ENCODE measurements around the gene LHX1. TPM values are rescaled to one million over a fixed set of nuclear protein-coding genes. Genes with fewer than 3 reads are reported as not detected.

The LHX1 gene
- total RNA-seq, 1 donor from 2014 or later = not detected

DNA sequence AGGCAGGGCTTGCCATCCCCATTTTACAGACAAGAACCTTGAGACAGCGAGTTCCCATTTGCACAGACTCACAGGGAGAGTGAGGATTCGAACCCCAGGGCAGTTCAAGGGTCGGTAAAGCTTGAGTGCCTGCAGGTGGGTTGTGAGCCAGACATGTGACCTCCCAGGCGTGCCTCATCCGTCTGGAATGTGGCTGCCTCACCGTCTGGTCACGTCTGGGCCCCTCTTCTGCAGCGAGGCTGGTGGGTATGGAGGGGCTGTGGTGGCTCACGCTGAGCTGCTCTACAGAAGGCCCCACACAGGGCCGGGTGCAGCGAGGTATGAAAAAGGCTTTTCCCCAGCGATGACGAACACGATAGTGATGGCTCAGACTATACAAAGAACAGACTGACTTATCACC is 35.8 kb upstream of the LHX1 start:
- Histone ChIP-seq H3K27ac (no peak overlapping the region), H3K4me1 (no peaks in the 10 kb centered on the region), H3K27me3 (peaks cover 2% of the 10 kb centered on the region), H3K4me3 (no peak overlapping the region), H3K36me3 (no peaks in the 10 kb centered on the region), H3K9me3 (no peaks in the 10 kb centered on the region)
- no peak for ATAC-seq
- DNase-seq = no peak
- intact Hi-C loops (cut with DNase I) = no loop called here
- no peak for TF ChIP-seq CTCF (IDR thresholded peaks at IDR 0.05)

DNA sequence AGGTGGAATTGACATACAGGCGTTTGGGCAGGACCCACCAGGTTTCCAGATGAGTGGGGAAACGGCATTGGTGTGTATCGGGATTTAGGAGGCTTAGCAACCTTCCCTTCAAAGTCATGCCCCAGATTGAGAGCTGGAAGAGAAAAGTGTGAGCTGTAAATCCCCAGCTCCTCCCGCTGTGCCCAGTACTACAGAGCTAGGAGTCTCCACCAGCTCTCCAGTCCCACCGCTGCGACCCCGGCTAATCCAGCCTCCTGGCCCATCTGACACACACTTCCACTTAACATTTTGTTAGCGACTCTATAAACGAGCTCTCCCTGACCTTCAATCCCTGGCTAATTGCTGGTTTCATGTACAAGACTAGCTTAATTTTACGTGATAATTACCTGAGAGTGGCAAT is 29.9 kb upstream of the LHX1 start:
- intact Hi-C loops (cut with DNase I) = no loop called here
- Histone ChIP-seq H3K36me3 (no peaks in the 10 kb centered on the region), H3K27ac (no peak overlapping the region), H3K4me3 (no peak overlapping the region), H3K4me1 (no peaks in the 10 kb centered on the region), H3K9me3 (no peaks in the 10 kb centered on the region), H3K27me3 (peaks cover 29% of the 10 kb centered on the region)
- no peak for DNase-seq
- no peak for ATAC-seq
- TF ChIP-seq CTCF (IDR thresholded peaks at IDR 0.05) = no peak

DNA sequence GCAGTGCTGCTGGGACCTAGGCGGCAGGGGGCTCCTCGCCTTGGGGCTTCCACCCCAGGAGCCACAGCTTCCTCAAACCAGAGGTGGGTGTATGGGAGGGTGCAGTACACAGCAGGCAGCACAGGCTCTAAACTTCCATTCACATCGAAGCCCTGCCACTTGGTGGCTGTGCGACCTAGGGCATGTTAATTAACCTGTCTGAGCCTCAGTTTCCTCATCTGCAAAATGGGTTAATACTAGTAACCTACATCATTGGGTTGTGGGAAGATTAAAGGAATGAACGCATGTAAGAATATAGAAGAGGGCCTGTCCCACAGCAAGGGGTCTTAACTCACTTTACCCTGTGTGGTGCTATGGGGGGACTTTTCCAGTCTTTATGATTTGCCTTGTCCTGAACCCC is 26.8 kb upstream of the LHX1 start:
- intact Hi-C loops (cut with DNase I) = no loop called here
- H3K27me3 ChIP-seq = peaks cover 51% of the 10 kb centered on the region
- DNase-seq = no peak
- no peaks in the 10 kb centered on the region for H3K4me1 ChIP-seq
- H3K36me3 ChIP-seq = no peaks in the 10 kb centered on the region
- no peak overlapping the region for H3K4me3 ChIP-seq
- no peak for TF ChIP-seq CTCF (IDR thresholded peaks at IDR 0.05)
- no peak overlapping the region for H3K27ac ChIP-seq
- no peaks in the 10 kb centered on the region for H3K9me3 ChIP-seq
- ATAC-seq = no peak

GRCh38 chr17:36911001-36911400 is 26.3 kb upstream of the LHX1 start:
- H3K27me3 ChIP-seq = peaks cover 52% of the 10 kb centered on the region
- no peaks in the 10 kb centered on the region for H3K4me1 ChIP-seq
- intact Hi-C loops (cut with DNase I) = no loop called here
- no peaks in the 10 kb centered on the region for H3K9me3 ChIP-seq
- no peak overlapping the region for H3K27ac ChIP-seq
- TF ChIP-seq CTCF (IDR thresholded peaks at IDR 0.05) = no peak
- no peak for DNase-seq
- ATAC-seq = no peak
- no peak overlapping the region for H3K4me3 ChIP-seq
- H3K36me3 ChIP-seq = no peaks in the 10 kb centered on the region

DNA sequence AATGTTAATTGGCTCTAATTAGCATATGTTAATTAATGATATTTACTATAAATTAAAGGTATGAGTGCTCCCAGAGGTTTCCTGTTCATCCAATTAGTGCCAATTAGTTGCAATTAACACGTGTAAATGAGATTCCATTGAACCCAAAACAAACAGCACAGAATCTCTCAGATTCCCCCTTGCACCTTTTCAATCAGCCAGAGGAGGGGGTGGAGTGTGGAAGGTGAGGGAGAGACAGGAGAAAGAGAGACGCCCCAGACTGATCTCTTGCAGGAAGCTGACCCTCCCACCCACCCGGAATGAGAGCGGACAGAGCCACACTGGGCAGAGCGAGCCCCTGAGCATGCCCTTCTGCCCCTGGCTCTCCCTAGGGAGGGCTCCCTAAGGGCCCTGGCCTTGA is 24.1 kb upstream of the LHX1 start:
- H3K27me3 ChIP-seq = peaks cover 49% of the 10 kb centered on the region

More for the DNA sequence above, 24.1 kb upstream of the LHX1 start:
- ATAC-seq (no peak), DNase-seq (no peak)
- no peak for TF ChIP-seq CTCF (IDR thresholded peaks at IDR 0.05)
- Histone ChIP-seq H3K9me3 (no peaks in the 10 kb centered on the region), H3K4me1 (no peaks in the 10 kb centered on the region), H3K4me3 (no peak overlapping the region), H3K27ac (no peak overlapping the region), H3K36me3 (no peaks in the 10 kb centered on the region)
- intact Hi-C loops (cut with DNase I) = no loop called here

Data from upper lobe of right lung (tissue), 1 donor.